ENCODE results near the gene ZNF35. TPM values are rescaled to one million over a fixed set of nuclear protein-coding genes. Genes with fewer than 3 reads are reported as not detected.
"Not testable (repeated sequence)": the region's sequence is repeated elsewhere in the genome, so short reads cannot be mapped to it uniquely, and the experiment has no call there.

ZNF35 gene
- total RNA-seq, 2 experiments from 2014 or later, result 2.0 to 2.7 TPM

- CTCF ChIA-PET, result interaction anchor here (0.6 kb wide), 1 partner anchor 951 kb away, joined by 3 read pairs; no protein-coding TSS in a partner anchor
- Mint-ChIP-seq H3K4me3 (no peak overlapping the region), H3K36me3 (ENCODE audit: low read depth) (peaks cover 60% of the 10 kb centered on the region), H3K27me3 (no peaks in the 10 kb centered on the region), H3K4me1 (no peaks in the 10 kb centered on the region), H3K27ac (no peak overlapping the region), H3K9me3 (ENCODE audit: low read depth) (peaks cover 50% of the 10 kb centered on the region)
- intact Hi-C loops (cut with DNase I, micrococcal nuclease), result no loop called here
- DNase-seq (no peak), ATAC-seq (no peak)
- POLR2A ChIA-PET, result no interaction called here
These were observed 10.5 kb downstream of the ZNF35 start for GRCh38 chr3:44659015-44659414.

GRCh38 chr3:44659434-44659833, 10.9 kb downstream of the ZNF35 start:
- DNase-seq, result no peak
- no peak overlapping the region for H3K27ac Mint-ChIP-seq
- no peaks in the 10 kb centered on the region for H3K27me3 Mint-ChIP-seq
- H3K4me1 Mint-ChIP-seq, result no peaks in the 10 kb centered on the region
- H3K9me3 Mint-ChIP-seq (ENCODE audit: low read depth), result peaks cover 52% of the 10 kb centered on the region
- H3K36me3 Mint-ChIP-seq (ENCODE audit: low read depth), result peaks cover 56% of the 10 kb centered on the region
- POLR2A ChIA-PET, result no interaction called here
- no peak overlapping the region for H3K4me3 Mint-ChIP-seq
- CTCF ChIA-PET, result no interaction called here
- no peak for ATAC-seq
- intact Hi-C loops (cut with DNase I, micrococcal nuclease), result no loop called here

- Mint-ChIP-seq H3K27ac (no peak overlapping the region), H3K36me3 (ENCODE audit: low read depth) (peaks cover 49% of the 10 kb centered on the region), H3K27me3 (no peaks in the 10 kb centered on the region), H3K4me1 (no peaks in the 10 kb centered on the region), H3K9me3 (ENCODE audit: low read depth) (peaks cover 55% of the 10 kb centered on the region), H3K4me3 (no peak overlapping the region)
- ChIA-PET POLR2A (no interaction called here), CTCF (interaction anchor here (0.6 to 1.2 kb wide), 4 partner anchors 14 to 317 kb away, joined by 3 to 6 read pairs (median 3); no protein-coding TSS in a partner anchor)
- intact Hi-C loops (cut with DNase I, micrococcal nuclease), result no loop called here
- ATAC-seq (no peak), DNase-seq (no peak)
These were observed 12.7 kb downstream of the ZNF35 start for GRCh38 chr3:44661189-44661588.

GRCh38 chr3:44665173-44665572, 16.6 kb downstream of the ZNF35 start:
- ChIA-PET CTCF (no interaction called here), POLR2A (no interaction called here)
- Mint-ChIP-seq H3K36me3 (ENCODE audit: low read depth) (peaks cover 11% of the 10 kb centered on the region), H3K27ac (no peak overlapping the region), H3K4me1 (no peaks in the 10 kb centered on the region), H3K4me3 (no peak overlapping the region), H3K27me3 (no peaks in the 10 kb centered on the region), H3K9me3 (ENCODE audit: low read depth) (peaks cover 42% of the 10 kb centered on the region)
- intact Hi-C loops (cut with DNase I, micrococcal nuclease), result no loop called here
- DNase-seq, result no peak
- ATAC-seq, result no peak

GRCh38 chr3:44666346-44666745, 17.8 kb downstream of the ZNF35 start:
- H3K4me3 Mint-ChIP-seq, result no peak overlapping the region
- H3K27ac Mint-ChIP-seq, result no peak overlapping the region
- H3K36me3 Mint-ChIP-seq (ENCODE audit: low read depth), result peaks cover 5% of the 10 kb centered on the region
- ATAC-seq, result no peak
- no peak for DNase-seq
- ChIA-PET CTCF (no interaction called here), POLR2A (no interaction called here)
- H3K27me3 Mint-ChIP-seq, result no peaks in the 10 kb centered on the region
- intact Hi-C loops (cut with DNase I, micrococcal nuclease), result no loop called here
- H3K9me3 Mint-ChIP-seq (ENCODE audit: low read depth), result peaks cover 33% of the 10 kb centered on the region
- no peaks in the 10 kb centered on the region for H3K4me1 Mint-ChIP-seq

- Mint-ChIP-seq H3K36me3 (ENCODE audit: low read depth) (no peaks in the 10 kb centered on the region), H3K27ac (no peak overlapping the region), H3K27me3 (no peaks in the 10 kb centered on the region), H3K4me1 (no peaks in the 10 kb centered on the region), H3K4me3 (no peak overlapping the region), H3K9me3 (ENCODE audit: low read depth) (peaks cover 35% of the 10 kb centered on the region)
- POLR2A ChIA-PET, result no interaction called here
- CTCF ChIA-PET, result no interaction called here
- ATAC-seq, result no peak
- no peak for DNase-seq
- intact Hi-C loops (cut with DNase I, micrococcal nuclease), result no loop called here
These were observed 21.2 kb downstream of the ZNF35 start for GRCh38 chr3:44669760-44670159.

- CTCF ChIA-PET; H3K36me3 Mint-ChIP-seq (ENCODE audit: low read depth); H3K4me3 Mint-ChIP-seq; H3K4me1 Mint-ChIP-seq; H3K27ac Mint-ChIP-seq; ATAC-seq; intact Hi-C loops (cut with DNase I, micrococcal nuclease); DNase-seq; POLR2A ChIA-PET; H3K27me3 Mint-ChIP-seq: not testable (repeated sequence)
- H3K9me3 Mint-ChIP-seq (ENCODE audit: low read depth), result peaks cover 29% of the 10 kb centered on the region
These were observed 24.9 kb downstream of the ZNF35 start for GRCh38 chr3:44673466-44673865.

GRCh38 chr3:44674211-44674610, 25.7 kb downstream of the ZNF35 start:
- POLR2A ChIA-PET, result no interaction called here
- CTCF ChIA-PET, result interaction anchor here (0.6 to 1.0 kb wide), 2 partner anchors 11 to 21 kb away, joined by 3 read pairs; no protein-coding TSS in a partner anchor
- Mint-ChIP-seq H3K4me1 (no peaks in the 10 kb centered on the region), H3K27ac (no peak overlapping the region), H3K27me3 (no peaks in the 10 kb centered on the region), H3K4me3 (no peak overlapping the region), H3K36me3 (ENCODE audit: low read depth) (no peaks in the 10 kb centered on the region), H3K9me3 (ENCODE audit: low read depth) (peaks cover 27% of the 10 kb centered on the region)
- DNase-seq (no peak), ATAC-seq (no peak)
- intact Hi-C loops (cut with DNase I, micrococcal nuclease), result no loop called here

- intact Hi-C loops (cut with DNase I, micrococcal nuclease), result no loop called here
- POLR2A ChIA-PET, result no interaction called here
- peaks cover 34% of the 10 kb centered on the region for H3K9me3 Mint-ChIP-seq (ENCODE audit: low read depth)
- no peaks in the 10 kb centered on the region for H3K4me1 Mint-ChIP-seq
- CTCF ChIA-PET, result interaction anchor here (0.8 kb wide), 1 partner anchor 82 kb away, joined by 3 read pairs; no protein-coding TSS in a partner anchor
- no peaks in the 10 kb centered on the region for H3K27me3 Mint-ChIP-seq
- no peak for ATAC-seq
- H3K27ac Mint-ChIP-seq, result no peak overlapping the region
- H3K4me3 Mint-ChIP-seq, result no peak overlapping the region
- DNase-seq, result no peak
- peaks cover 21% of the 10 kb centered on the region for H3K36me3 Mint-ChIP-seq (ENCODE audit: low read depth)
These were observed 30.1 kb downstream of the ZNF35 start for GRCh38 chr3:44678480-44679116.

- H3K4me3 Mint-ChIP-seq, result no peak overlapping the region
- H3K27me3 Mint-ChIP-seq, result peaks cover 3% of the 10 kb centered on the region
- peaks cover 11% of the 10 kb centered on the region for H3K4me1 Mint-ChIP-seq
- no peak overlapping the region for H3K27ac Mint-ChIP-seq
- ATAC-seq (no peak), DNase-seq (no peak)
- peaks cover 40% of the 10 kb centered on the region for H3K9me3 Mint-ChIP-seq (ENCODE audit: low read depth)
- POLR2A ChIA-PET, result no interaction called here
- H3K36me3 Mint-ChIP-seq (ENCODE audit: low read depth), result peaks cover 44% of the 10 kb centered on the region
- CTCF ChIA-PET, result interaction anchor here (0.6 to 0.7 kb wide), 2 partner anchors 139 to 761 kb away, joined by 3 read pairs; no protein-coding TSS in a partner anchor
- intact Hi-C loops (cut with DNase I, micrococcal nuclease), result no loop called here
These were observed 32.5 kb downstream of the ZNF35 start for GRCh38 chr3:44680921-44681455.

- ChIA-PET POLR2A (no interaction called here), CTCF (no interaction called here)
- H3K27me3 Mint-ChIP-seq, result peaks cover 11% of the 10 kb centered on the region
- H3K27ac Mint-ChIP-seq, result no peak overlapping the region
- no peak for DNase-seq
- H3K4me3 Mint-ChIP-seq, result no peak overlapping the region
- ATAC-seq, result no peak
- H3K9me3 Mint-ChIP-seq (ENCODE audit: low read depth), result peaks cover 43% of the 10 kb centered on the region
- peaks cover 11% of the 10 kb centered on the region for H3K4me1 Mint-ChIP-seq
- intact Hi-C loops (cut with DNase I, micrococcal nuclease), result no loop called here
- peaks cover 52% of the 10 kb centered on the region for H3K36me3 Mint-ChIP-seq (ENCODE audit: low read depth)
These were observed 33.8 kb downstream of the ZNF35 start for GRCh38 chr3:44682182-44682896.
